Stimulated activated CD4-positive, alpha-beta T cell treated with anti-CD3 and anti-CD28 coated beads, TNF-alpha, amount 100 ng/mL, for 24 hours (primary cell): ENCODE measurements around the gene CRYBA1.
"Not testable (repeated sequence)": the region's sequence is repeated elsewhere in the genome, so short reads cannot be mapped to it uniquely, and the experiment has no call there.

Experiments
- DNase-seq, 3 experiments: peaks; one replicate each; pipeline ENCODE4 v3.0.0-alpha.2; 2020; ENCODE audit warnings: low read depth in 3 of 3

Gene CRYBA1, protein sequence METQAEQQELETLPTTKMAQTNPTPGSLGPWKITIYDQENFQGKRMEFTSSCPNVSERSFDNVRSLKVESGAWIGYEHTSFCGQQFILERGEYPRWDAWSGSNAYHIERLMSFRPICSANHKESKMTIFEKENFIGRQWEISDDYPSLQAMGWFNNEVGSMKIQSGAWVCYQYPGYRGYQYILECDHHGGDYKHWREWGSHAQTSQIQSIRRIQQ

DNA sequence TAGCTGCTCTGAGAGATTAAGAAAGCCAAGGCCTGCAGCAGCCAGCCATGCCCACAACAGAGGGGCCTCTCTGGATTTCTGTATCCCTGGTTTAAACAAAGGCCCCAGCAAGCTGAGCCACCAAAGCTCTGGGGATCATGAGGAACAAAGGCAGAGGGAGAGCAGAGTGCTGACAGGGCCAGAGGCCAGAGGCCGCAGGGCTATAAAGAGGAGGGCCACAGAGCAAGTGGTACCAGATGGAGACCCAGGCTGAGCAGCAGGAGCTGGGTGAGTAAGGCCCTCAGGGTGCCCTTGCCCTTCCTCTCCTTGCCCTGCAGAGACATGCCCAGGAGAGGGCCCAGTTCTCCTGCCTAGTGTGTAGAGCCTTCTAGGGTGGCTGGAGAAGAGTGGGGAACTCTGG is at the start of gene CRYBA1:
CRYBA1 (plus strand) TSS at position 232 of the 400 bp plus-strand sequence; CDS start at position 237, 5 bp downstream.
- DNase-seq: no peak

DNA sequence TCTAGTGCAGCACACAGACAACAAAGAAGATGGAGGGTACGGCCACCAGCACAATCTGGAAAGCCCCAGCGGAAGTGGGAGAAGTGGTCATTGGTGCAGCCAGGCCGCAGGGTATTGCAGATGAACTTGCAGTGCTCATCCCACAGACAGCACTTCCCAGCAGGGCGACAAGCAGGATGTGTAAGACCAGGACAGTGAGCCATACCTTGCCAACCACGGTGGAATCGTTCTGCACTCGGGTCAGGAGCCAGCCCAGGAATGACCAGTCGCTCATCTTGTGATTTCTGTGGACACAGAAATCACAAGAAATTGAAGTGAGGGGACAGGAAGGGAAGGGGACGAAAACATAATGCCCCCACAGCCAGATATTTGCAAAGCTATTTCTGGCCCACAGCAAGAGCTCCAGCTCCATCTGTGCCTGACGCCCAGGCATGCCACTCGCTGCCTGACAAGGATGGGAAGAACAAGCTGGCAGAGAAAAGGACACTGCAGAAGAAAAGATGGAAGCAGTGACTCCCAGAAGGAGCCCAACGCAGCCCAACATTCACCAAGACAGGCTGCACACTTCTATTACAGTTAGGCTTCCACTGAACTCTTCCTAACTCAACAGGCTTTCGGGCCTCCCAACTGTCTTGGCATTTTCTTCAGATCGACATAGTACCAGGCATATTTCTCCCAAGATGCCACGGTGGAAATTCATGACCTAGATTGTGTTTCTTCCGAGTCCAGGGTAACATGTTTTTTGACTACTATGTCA is 49.0 kb upstream of the CRYBA1 start:
- no peak for DNase-seq

DNA sequence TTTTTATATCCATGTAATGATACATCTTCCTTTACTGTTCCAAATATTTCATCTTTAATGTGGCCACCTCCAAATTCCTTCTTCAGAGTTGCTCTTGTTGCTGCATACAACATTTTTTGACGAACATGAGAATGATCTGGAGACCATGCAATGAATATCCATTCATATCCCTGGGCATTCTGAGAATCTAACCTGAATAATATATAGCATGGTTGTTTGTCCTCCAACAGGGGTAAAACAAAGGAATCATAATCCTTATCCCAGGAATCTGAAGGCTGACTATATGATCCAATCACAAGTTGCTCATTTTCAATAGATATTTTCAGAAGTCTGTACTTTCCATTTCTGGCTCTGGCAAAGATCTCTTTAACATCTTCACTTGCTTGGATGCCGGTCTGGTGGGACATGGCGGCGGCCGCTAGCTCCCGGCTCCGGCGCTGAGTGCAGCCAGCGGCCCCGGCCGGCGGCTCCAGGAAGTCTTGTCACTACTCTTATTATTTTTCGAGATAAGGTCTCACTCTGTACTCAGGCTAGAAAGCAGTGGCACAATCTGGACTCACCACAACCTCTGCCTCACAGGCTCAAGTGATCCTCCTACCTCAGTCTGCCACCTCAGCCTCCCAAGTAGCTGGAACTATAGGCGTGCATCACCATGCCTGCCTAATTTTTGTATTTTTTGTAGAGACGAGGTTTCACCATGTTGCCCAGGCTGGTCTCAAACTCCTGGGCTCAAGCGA is 42.4 kb upstream of the CRYBA1 start:
- not testable (repeated sequence) for DNase-seq

DNA sequence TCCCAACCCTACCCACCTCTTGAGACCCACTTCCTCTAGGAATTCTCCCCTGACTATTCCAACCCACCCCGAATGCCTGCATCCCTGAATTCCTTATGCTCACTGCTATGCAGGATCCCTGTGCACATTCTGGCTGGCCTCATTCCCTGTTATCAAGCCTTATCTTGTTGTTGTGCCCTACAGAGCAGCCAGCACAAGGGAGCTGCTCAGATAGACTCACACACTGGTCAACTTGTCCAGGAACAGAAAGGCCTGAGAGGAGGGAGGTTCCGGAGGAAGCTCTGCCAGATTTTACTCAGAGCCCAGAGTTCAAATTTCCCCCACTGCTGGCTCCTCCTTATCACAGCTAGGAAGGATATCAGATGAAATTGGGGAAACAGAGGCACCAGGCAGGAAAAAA is 41.6 kb upstream of the CRYBA1 start:
- DNase-seq: no peak

DNA sequence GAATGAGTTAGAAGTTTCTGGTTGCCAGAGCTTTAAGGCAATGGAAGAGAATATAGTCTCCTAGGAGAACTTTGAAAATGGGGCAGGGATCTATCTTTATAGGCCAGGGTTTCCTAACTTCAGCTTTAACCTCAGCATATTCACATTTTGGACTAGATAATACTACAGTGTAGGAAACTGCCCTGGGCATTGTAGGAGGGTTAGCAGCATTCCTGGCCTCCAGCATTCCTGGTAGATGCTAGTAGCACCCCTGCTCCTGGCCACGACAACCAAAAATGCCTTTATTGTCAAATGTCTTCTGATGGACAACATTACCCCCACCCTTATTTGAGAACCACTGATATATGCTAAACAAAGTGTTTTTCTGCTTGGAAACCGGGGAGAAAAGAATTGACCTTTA is 38.7 kb upstream of the CRYBA1 start:
- DNase-seq: no peak

DNA sequence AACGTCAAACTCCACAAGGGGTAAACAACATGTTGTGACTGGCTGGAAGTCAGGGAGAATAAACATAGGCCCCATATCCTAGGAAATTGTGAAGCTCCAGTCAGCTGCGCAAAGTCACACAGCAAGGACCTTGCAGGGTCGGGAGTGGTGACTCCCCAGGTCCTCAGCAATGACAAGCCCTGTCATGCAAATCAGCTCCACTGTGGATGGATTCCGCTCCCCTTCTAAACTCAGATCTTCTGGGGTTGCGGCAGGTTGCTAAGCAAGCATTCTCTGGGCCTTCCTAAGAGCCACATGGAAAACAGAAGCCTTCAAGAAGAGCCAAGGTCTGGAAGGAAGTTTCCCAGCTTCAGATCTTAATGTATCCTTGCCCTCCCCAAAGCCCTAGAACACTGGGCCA is 37.6 kb upstream of the CRYBA1 start:
- no peak for DNase-seq

DNA sequence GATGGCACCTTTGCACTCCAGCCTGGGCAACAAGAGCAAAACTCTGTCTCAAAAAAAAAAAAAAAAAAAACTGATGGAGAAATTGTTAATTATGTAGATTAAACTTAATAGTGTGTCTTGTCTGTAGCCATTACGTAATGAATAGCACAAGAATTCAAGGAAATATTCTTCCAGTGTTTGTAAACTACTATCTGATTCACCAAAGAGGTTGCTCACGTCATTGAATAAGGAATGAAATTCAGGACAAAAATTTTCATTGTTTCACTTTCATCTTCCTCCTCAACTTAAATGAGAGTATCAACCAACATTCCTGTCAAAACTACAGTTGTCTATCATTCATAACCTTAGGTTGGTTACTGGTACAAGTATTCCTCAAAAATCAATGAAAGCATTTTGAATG is 35.8 kb upstream of the CRYBA1 start:
- DNase-seq: no peak

DNA sequence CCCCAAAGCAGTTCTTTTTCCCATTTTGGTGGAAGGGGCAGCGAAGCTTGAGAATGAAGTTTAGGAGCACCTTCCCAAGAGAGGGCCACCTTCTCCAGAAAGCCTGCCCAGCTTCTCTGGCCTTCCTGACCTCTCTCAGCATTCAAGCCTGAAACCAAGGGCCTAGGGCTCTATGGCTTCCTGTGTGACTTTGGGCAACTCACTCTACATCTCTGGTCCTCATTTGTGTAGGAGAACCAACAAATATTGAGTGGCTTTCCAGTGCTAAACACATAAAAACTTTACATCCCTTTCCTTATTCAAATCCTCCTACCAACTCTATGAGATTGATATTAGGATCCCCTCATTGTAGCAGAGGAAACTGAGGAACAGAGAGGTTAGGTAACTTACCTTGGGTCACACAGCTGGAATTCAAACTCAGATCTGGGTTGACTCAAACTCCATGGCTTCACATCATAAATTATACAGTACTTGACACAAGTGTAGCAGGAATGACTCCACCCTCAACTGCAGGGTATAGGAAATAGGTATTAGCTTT is 34.5 kb upstream of the CRYBA1 start:
- DNase-seq: no peak

DNA sequence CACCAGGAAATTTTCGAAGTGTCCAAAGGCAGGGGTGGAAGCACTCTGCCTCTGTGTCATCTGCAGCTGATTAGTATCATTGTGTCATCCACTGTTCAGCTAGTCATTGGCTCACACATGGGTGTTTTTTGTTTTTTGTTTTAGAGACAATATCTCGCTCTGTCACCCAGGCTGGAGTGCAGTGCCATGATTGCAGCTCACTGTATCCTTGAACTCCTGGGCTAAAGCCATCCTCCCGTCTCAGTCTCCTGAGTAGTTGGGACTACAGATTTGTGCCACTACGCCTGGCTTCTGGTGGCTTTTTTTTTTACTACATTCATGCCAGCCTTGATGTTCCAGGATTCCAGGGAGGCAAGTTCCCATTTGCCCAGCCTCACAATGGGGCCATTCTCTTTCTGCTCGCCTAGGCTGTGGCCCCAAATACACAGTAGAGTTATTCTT is 34.0 kb upstream of the CRYBA1 start:
- no peak for DNase-seq

DNA sequence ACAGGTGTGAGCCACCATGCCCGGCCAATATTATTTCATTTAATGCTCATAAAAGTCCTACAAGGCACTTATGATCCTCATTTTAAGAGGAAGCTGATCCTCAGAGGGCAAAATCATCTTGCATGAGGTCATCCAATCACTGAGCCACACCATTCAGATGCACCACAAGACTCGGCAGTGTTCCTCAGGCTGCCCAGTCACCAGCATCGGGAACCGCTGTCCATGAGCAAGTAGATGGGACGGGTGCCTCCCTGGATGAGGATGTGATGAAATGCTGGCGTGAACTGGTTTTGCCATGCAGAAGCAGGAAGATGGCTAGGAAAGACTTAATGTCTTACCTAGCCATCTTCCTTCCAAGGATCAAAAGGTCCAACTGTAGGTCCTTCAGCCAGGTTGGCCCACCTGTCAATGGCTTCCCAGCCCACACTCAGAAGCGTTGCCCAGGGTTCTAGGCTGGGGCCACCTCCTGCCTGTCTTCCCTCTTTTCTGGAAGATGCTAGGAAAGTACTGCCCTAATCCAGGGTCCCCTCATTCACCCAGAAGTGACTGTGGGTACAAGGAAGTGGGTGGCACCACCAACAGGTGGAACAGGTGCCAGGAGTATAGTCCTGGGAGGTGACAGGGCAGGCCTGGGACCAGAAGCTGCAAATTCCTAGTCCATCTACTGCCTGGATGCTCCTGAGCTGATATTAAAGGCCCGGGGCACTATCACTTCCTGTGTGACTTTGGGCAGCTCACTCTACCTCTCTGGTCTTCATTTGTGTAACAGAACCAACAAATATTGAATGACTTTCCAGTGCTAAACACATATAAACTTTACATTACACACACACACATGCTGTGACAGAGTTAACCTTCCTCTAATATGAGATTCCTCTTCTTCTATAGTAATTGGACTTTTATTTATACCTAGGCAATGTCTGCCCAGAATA is 32.2 kb upstream of the CRYBA1 start:
- DNase-seq: no peak

DNA sequence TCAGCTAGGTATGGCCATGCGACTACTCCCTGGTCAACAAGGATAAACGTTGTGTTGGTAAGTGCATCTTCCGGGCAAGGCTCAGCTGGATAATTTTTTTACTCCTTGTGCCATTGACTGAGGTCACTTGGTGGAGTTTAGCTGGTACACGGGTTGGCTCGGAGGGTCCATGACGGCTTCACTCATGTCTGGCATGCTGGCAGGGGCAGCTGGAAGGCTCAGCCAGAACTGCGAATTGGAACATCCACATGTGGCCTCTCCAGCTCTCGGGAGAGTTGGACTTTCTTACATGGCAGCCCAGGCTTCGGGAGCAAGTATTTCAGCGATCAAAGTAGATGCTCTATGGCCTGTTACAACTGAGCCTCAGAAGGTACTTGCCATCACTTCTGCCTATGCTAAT is 31.5 kb upstream of the CRYBA1 start:
- no peak for DNase-seq

DNA sequence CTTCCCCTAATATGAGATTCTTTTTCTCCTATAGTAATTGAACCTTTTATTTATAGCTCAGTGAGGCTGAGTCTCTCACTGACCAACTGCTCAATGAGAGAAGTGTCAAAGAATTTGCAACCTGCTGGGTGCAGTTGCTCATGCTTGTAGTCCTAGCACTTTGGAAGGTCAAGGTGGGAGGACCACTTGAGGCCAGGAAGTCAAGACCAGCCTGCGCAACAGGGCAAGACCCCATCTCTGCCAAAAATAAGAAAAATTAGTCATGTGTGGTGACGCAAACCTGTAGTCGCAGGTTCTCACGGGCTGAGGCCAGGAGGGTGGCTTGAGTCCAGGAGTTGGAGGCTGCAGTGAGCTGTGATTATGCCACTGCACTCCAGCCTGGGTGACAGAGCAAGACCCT is 30.9 kb upstream of the CRYBA1 start:
- DNase-seq: no peak

DNA sequence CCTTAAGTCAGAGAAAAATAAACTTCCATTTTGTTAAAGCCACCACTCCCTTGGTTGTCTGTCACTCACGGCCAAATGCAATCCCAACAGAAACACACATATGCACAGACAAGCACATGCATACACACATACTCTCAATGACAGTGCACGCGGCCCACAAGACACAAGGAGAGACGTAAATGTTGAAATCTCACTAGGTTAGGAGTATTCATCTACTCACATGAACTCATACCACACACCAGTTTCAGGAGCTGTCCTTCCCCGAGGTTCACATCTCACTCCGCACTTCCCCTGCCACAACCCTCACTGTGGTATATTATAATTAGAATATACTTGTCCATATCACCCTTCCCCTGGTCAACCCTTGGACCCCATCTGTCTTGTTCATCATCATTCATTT is 30.5 kb upstream of the CRYBA1 start:
- DNase-seq: no peak

DNA sequence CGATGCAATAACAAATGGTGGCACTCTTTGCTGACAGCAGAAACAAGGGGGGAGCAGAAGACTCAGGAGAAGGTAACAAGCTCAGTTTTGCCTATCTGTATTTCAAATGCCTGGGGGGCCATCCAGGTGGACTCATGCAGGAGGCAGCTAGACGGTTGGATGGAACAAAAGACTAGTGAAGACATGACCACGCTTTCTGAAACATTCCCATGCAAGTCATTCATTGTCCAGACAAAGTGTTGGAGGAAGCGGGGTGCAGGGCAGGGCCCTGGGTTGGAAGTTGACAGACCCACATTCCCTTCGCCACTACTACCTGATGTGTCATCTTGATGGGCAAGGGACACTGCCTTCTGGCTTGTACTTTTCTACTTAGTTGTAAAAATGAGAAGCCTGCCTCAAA is 29.8 kb upstream of the CRYBA1 start:
- DNase-seq: no peak

DNA sequence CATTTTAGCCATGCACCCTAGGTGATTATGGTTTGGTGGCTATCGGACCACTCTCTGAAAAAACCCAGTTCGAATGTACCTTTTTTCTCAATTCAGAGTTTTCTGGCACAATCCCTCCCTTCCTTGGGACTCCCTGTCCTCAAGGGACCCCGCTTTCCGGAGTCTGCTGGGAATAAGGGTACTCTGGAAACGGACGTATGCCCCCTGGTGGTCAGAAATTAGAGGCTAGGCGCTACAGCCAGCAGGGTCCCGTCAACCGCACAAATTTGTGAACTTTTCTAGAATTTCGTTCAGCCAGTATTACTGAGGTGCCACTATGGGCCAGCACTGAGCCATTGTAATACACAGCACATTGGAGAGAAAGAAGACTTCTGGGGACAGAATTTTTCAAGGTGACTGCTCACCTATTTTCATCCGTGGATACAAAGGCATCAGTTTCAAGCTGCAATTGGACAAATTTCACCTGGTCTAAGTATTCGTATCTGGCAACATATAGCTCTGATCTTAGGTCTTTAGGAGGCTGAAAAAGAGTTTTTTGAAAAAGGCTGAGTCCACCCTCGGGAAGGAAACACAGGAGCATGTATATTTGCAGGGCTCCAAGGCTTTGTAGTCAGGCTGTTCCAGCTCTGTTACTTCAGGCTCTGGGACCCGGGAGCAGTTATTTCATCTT is 27.1 kb upstream of the CRYBA1 start:
- peak; percentile 48 to 67 (median 52) for DNase-seq

DNA sequence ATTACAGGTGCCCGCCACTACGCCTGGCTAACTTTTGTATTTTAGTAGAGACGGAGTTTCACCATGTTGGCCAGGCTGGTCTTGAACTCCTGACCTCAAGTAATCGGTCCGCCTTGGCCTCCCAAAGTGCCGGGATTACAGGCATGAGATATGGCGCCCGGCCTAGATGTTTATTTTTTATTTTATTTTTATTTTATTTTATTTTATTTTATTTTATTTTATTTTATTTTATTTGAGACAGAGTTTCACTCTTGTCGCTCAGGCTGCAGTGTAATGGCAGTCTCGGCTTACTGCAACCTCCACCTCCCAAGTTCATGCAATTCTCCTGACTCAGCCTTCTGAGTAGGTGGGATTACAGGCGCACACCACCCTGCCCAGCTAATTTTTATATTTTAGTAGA is 25.3 kb upstream of the CRYBA1 start:
- not testable (repeated sequence) for DNase-seq

DNA sequence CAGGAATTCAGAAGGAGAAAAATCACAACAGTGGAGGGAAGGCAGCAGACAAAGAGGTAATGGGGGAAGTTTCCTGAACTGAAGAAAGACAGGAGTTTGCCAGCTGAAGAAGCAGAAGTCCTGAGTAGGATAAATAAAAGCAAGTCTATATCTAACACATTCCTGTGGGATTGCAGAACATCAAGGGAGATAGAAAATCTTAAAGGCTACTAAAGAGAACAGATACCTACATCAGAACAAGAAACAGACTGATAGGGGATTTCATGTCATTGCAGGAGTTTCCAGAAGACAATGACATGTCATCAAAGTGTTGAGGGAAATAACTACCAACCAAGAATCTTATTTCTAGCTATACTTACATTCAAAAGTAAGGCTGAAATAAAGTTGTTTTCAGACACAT is 21.3 kb upstream of the CRYBA1 start:
- no peak for DNase-seq

DNA sequence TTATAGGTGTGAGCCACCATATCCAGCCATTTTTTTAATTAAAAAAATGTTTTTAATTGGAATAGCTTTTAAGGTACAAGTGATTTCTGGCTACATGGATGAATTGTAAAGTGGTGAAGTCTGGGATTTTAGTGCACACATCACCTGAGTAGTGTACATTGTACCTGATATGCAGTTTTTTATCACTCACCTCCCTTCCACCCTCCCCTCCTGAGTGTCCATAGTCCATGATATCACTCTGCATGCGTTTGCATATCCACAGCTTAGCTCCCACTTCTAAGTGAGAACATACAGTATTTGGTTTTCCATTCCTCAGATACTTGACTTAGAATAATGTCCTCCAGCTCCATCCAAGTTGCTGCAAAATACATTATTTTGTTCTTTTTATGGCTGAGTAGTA is 13.4 kb upstream of the CRYBA1 start:
- no peak for DNase-seq

DNA sequence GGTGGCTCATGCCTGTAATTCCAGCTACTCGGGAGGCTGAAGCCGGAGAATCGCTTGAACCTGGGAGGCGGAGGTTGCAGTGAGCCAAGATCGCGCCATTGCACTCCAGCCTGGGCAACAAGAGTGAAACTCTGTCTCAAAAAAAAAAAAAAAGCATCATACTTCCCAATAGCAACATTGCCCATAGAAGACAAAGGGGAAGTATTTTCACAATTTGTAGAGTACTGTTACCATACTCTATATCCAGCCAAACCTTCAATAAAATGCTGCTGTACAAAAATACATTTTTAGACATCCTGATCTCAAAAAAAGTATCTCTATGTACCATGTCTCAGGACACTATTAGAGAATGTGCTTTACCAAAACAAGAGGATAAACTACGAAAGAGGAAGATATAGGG is 11.7 kb upstream of the CRYBA1 start:
- DNase-seq: not testable (repeated sequence)

DNA sequence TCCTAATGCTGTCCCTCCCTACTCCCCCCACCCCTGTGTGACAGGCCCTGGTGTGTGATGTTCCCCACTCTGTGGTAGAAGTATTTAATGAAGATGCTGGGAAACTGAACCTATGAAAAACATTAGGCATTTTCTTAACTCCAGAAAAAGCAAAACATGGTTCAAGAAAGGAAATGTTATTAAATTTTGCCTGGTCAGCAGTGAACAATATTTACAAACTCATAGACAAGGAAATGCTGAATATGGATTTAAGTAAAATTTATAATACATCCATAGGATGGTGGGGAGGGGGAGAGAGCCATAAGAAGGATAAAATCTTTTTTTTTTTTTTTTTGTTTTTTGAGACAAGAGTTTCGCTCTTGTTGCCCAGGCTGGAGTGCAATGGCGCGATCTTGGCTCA is 10.8 kb upstream of the CRYBA1 start:
- DNase-seq: no peak
